Smooth muscle cell of the brain vasculature (primary cell): ENCODE data around the gene CEP120.

ENCODE experiments used
- DNase-seq: peaks from one replicate; pipeline ENCODE4 v3.0.0-alpha.2; 2012; ENCODE audit warnings: low read depth, low spot score

Gene CEP120

DNA sequence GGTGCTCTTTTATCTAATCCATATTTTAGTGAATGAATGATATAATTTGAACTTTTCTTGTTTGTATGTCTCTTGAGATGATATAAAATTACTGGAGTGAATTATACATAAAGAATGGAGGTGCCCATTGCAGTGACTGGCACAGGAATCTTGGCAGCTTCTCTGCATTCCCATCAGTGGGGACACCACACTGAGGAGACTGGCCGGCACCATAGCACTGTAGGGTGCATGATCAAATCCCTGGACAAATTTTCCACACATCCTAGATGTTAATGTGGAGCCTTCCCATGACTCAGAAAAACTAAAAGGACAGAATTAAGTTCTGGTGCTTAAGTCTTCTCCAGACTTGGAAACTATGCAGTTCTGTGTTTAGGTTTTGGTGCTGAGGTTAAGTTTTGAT, 124.1 kb downstream of the CEP120 start:
- DNase-seq: no peak

DNA sequence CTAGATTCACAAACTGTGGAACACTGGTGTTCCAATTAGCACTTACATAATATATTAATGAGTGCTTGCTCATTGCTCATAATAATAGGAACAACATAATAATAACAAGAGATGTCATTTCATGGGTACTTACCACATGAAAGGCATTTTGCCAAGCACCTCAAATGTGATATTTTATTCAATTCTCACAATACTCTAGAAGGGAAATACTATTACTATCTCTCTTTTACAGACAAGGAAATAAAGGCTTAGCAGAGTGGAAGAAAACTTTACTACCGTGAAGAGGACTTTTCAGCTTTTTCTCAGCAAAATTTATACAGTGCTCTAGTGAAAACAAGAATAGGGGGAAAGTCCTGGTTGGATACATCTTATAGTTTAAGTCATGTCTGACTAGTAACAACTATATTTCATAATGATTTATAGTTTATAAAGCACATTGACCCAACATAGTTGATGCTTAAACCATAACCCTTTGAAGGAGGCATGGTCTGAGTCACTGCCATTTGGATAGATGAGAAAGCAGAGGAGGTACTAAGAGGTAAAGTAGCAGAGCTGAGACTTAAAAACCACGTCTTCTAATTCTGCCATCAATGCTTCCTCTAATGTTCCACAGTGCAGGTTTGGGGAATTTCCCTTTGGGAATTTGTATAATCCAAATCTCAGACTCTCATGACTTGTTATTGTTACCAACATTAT, 124.7 kb downstream of the CEP120 start:
- no peak for DNase-seq

- DNase-seq: no peak
These were observed 125.3 kb downstream of the CEP120 start for GRCh38 chr5:123297866-123298265.

DNA sequence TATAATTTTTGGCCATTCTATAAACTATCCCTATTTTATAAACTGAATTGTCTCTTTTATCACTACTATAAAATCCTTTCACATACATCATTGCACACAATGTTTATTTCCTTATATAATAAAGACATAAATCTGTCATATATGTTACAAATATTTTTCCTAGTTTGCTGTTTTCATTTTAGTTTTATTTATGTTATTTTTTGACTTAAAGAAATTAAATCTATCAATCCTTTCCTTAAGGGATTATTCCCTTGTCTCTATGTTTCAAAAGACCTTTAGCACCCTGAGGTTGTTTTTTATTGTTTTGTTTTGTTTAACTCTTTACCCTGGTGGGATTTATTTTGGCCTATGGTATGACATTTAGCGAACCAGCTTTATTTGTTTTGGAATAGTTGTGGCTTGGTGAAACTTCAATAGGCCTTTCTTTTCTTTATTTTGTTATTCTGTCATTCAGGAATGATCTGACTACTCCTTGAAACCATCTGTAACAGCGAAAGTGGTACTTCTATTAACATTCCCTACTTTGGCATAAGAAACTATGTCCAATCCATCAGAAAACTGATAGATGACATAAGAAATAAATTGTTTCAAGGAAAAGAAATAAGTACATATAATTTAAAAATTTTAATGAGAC, 125.9 kb downstream of the CEP120 start:
- no peak for DNase-seq
